Endometrium (tissue), 2 donors: ENCODE results near the gene BTN3A1.
"Not testable (repeated sequence)": the region's sequence is repeated elsewhere in the genome, so short reads cannot be mapped to it uniquely, and the experiment has no call there.

Experiments
- FAIRE-seq: peaks from 2 replicates; lab custom pipeline; 2012; peaks lifted over from hg19 to GRCh38; lab: Jason Lieb, UNC
- donor health status: control.
- donor health status: control.

BTN3A1 gene

GRCh38 chr6:26415036-26415614, 13.1 kb downstream of the BTN3A1 start:
- no peak for FAIRE-seq

GRCh38 chr6:26415791-26416190, 13.7 kb downstream of the BTN3A1 start:
- no peak for FAIRE-seq

- FAIRE-seq = no peak
Observed at GRCh38 chr6:26416288-26416687, 14.2 kb downstream of the BTN3A1 start.

GRCh38 chr6:26418077-26418476, 16.0 kb downstream of the BTN3A1 start:
- not testable (repeated sequence) for FAIRE-seq

GRCh38 chr6:26418795-26419194, 16.7 kb downstream of the BTN3A1 start:
- not testable (repeated sequence) for FAIRE-seq

- no peak for FAIRE-seq
Observed at GRCh38 chr6:26420688-26421171, 18.7 kb downstream of the BTN3A1 start.

- FAIRE-seq = peak; percentile 93
Observed at GRCh38 chr6:26421259-26422144, 19.4 kb downstream of the BTN3A1 start.

- FAIRE-seq = no peak
Observed at GRCh38 chr6:26422329-26422728, 20.3 kb downstream of the BTN3A1 start.

- no peak for FAIRE-seq
Observed at GRCh38 chr6:26426691-26427450, 24.8 kb downstream of the BTN3A1 start.

- FAIRE-seq = no peak
Observed at GRCh38 chr6:26427451-26427809, 25.4 kb downstream of the BTN3A1 start.

- no peak for FAIRE-seq
Observed at GRCh38 chr6:26428206-26428605, 26.1 kb downstream of the BTN3A1 start.

- FAIRE-seq = no peak
Observed at GRCh38 chr6:26430787-26431186, 28.7 kb downstream of the BTN3A1 start.

GRCh38 chr6:26431258-26432172, 29.4 kb downstream of the BTN3A1 start:
- FAIRE-seq = no peak

- no peak for FAIRE-seq
Observed at GRCh38 chr6:26432627-26433201, 30.6 kb downstream of the BTN3A1 start.

GRCh38 chr6:26433680-26434079, 31.6 kb downstream of the BTN3A1 start:
- FAIRE-seq = not testable (repeated sequence)

- no peak for FAIRE-seq
Observed at GRCh38 chr6:26436018-26436417, 33.9 kb downstream of the BTN3A1 start.

GRCh38 chr6:26437550-26437949, 35.5 kb downstream of the BTN3A1 start:
- FAIRE-seq = no peak

- FAIRE-seq = no peak
Observed at GRCh38 chr6:26438000-26438399, 35.9 kb downstream of the BTN3A1 start.

- no peak for FAIRE-seq
Observed at GRCh38 chr6:26439151-26440125, 37.4 kb downstream of the BTN3A1 start.

- FAIRE-seq = no peak
Observed at GRCh38 chr6:26440977-26441358, 38.9 kb downstream of the BTN3A1 start.
